ENCODE data around the gene GPHA2. TPM values are rescaled to one million over a fixed set of nuclear protein-coding genes. Genes with fewer than 3 reads are reported as not detected.

GPHA2 gene
- total and polyA plus RNA-seq, 2 experiments from 2014 or later = not detected

DNA sequence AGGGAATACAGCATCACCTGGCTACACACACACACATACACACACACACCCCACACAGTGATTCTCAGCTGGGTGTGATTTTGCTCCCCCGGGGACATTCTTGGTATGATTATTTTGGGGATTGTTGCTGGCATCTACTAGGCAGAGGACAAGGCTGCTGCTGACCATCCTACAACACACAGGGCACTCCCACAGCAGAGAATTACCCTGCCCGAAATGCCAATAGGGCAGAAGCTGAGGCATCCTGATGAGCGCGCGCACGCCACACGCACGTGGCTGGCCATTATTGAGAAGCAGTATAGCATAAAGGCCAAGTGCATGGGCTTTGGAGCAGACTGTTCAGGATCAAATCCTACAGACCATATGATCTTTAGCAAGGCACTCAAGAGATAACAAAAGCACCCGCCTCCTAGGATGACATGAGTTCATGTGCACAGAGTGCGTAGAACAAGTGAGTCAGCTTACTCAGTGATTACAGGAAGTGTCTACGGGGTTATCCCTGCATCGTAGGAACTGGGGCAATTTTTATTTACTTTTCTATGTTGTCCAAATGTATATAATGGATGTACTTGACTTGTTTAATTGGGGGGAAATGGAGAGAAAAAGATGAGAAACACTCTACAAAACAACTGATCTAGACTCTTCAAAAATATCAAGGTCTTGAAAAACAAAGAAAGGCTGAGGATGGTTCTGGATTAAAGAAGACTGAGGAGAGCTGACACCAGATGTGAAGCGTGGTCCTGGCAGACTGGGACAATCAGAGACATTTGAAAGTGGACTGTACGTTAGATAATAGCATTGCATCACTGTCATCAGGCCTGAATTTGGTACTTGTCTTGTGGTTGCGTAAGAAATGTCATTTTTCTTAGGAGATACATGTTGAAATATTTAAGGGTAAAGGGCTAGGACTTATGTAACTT is 50.1 kb downstream of the GPHA2 start:
- Histone ChIP-seq H3K9me3 (ENCODE audit: low read depth) (no peaks in the 10 kb centered on the region), H3K27ac (peak overlapping the region; percentile 92), H3K79me2 (peaks cover under 1% of the 10 kb centered on the region), H3K9me2 (replicated peaks; ENCODE audit: insufficient read depth) (no peaks in the 10 kb centered on the region), H3K4me1 (ENCODE audit: insufficient read depth) (peaks cover 38% of the 10 kb centered on the region), H3K4me3 (no peak overlapping the region), H2AFZ (no peak overlapping the region), H3K36me3 (replicated peaks; ENCODE audit: insufficient read depth, low read depth) (no peaks in the 10 kb centered on the region), H3K27me3 (no peaks in the 10 kb centered on the region), H3K4me2 (peak overlapping the region; percentile 49), H4K20me1 (ENCODE audit: insufficient read depth, poor library complexity, severe bottlenecking) (no peaks in the 10 kb centered on the region)
- TF ChIP-seq EZH2 (IDR thresholded peaks at IDR 0.05; ENCODE audit: borderline replicate concordance) (no peak), EZH2phosphoT487 (IDR thresholded peaks at IDR 0.05; ENCODE audit: low read depth, severe bottlenecking, unreplicated experiment) (no peak)
- TF ChIP-seq, protein P1, sequence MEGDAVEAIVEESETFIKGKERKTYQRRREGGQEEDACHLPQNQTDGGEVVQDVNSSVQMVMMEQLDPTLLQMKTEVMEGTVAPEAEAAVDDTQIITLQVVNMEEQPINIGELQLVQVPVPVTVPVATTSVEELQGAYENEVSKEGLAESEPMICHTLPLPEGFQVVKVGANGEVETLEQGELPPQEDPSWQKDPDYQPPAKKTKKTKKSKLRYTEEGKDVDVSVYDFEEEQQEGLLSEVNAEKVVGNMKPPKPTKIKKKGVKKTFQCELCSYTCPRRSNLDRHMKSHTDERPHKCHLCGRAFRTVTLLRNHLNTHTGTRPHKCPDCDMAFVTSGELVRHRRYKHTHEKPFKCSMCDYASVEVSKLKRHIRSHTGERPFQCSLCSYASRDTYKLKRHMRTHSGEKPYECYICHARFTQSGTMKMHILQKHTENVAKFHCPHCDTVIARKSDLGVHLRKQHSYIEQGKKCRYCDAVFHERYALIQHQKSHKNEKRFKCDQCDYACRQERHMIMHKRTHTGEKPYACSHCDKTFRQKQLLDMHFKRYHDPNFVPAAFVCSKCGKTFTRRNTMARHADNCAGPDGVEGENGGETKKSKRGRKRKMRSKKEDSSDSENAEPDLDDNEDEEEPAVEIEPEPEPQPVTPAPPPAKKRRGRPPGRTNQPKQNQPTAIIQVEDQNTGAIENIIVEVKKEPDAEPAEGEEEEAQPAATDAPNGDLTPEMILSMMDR (IDR thresholded peaks at IDR 0.05; ENCODE audit: poor library complexity) = no peak
- WGBS (ENCODE audit: low lambda C conversion rate, missing lambda C conversion rate) = 63% methylated on average over 15 of the region's 15 CpGs
- peak; percentile 85 for DNase-seq (ENCODE audit: low spot score)

MicroRNAs encoded within 50 kb of the gene (microRNA counts, 767-probe panel; counts per million panel counts)
- microRNA hsa-miR-192-5p = 8,897 counts per million, percentile 65 among the panel's probes with 10 or more counts

Small RNAs within 50 kb of the gene (microRNA-seq; reads per million reads assigned to microRNA genes)
- gene MIR6749 = not detected
- gene MIR6750 = 4.0 reads per million

Small RNAs within 50 kb of the gene (small RNA-seq; reads per million reads assigned to genes)
- gene MIR6749 = not detected
- not detected for gene MIR6750

Other genes with a start within 250 kb of the GPHA2 start
- 0.28 and 0.83 TPM in 2 replicates for gene NRXN2, start 212.7 kb downstream of the GPHA2 start, total RNA-seq
- gene NRXN2, start 212.7 kb downstream of the GPHA2 start, polyA plus RNA-seq = 1.7 and 2.8 TPM in 2 replicates
- 0.24 and 3.2 TPM in 2 replicates for gene RASGRP2, start 191.8 kb downstream of the GPHA2 start, total RNA-seq
- gene RASGRP2, start 191.8 kb downstream of the GPHA2 start, polyA plus RNA-seq = 0.10 and 3.6 TPM in 2 replicates
- 1.9 and 2.0 TPM in 2 replicates for gene PYGM, start 175.9 kb downstream of the GPHA2 start, total RNA-seq
- 4.0 and 5.7 TPM in 2 replicates for gene PYGM, start 175.9 kb downstream of the GPHA2 start, polyA plus RNA-seq
- gene SF1, start 157.4 kb downstream of the GPHA2 start, total RNA-seq = 126 and 163 TPM in 2 replicates
- 138 and 157 TPM in 2 replicates for gene SF1, start 157.4 kb downstream of the GPHA2 start, polyA plus RNA-seq
- 7.8 and 23.5 TPM in 2 replicates for gene MAP4K2, start 132.7 kb downstream of the GPHA2 start, total RNA-seq
- 9.0 and 13.2 TPM in 2 replicates for gene MAP4K2, start 132.7 kb downstream of the GPHA2 start, polyA plus RNA-seq
- 14.1 and 18.6 TPM in 2 replicates for gene MEN1, start 125.3 kb downstream of the GPHA2 start, total RNA-seq
- gene MEN1, start 125.3 kb downstream of the GPHA2 start, polyA plus RNA-seq = 49.1 and 49.9 TPM in 2 replicates
- gene CDC42BPG, start 91.2 kb downstream of the GPHA2 start, total RNA-seq = 6.5 and 8.4 TPM in 2 replicates
- 3.1 and 5.5 TPM in 2 replicates for gene CDC42BPG, start 91.2 kb downstream of the GPHA2 start, polyA plus RNA-seq
- 44.8 and 52.4 TPM in 2 replicates for gene EHD1, start 57.3 kb downstream of the GPHA2 start, total RNA-seq
- 66.6 and 69.5 TPM in 2 replicates for gene EHD1, start 57.3 kb downstream of the GPHA2 start, polyA plus RNA-seq
- 16.4 and 18.1 TPM in 2 replicates for gene ATG2A, start 18.7 kb downstream of the GPHA2 start, total RNA-seq
- 11.7 and 17.0 TPM in 2 replicates for gene ATG2A, start 18.7 kb downstream of the GPHA2 start, polyA plus RNA-seq
- 15.8 and 16.9 TPM in 2 replicates for gene PPP2R5B, start 11.2 kb downstream of the GPHA2 start, total RNA-seq
- 16.2 and 19.5 TPM in 2 replicates for gene PPP2R5B, start 11.2 kb downstream of the GPHA2 start, polyA plus RNA-seq
- gene MAJIN, start 36.2 kb upstream of the GPHA2 start, total RNA-seq = not detected in 2 replicates
- not detected in 2 replicates for gene MAJIN, start 36.2 kb upstream of the GPHA2 start, polyA plus RNA-seq
- 0.68 and 1.9 TPM in 2 replicates for gene BATF2, start 61.1 kb upstream of the GPHA2 start, total RNA-seq
- 2.6 TPM in 1 of 2 replicates, not detected in the other for gene BATF2, start 61.1 kb upstream of the GPHA2 start, polyA plus RNA-seq
- 68.2 and 69.1 TPM in 2 replicates for gene ARL2, start 78.3 kb upstream of the GPHA2 start, total RNA-seq
- 126 and 127 TPM in 2 replicates for gene ARL2, start 78.3 kb upstream of the GPHA2 start, polyA plus RNA-seq
- 9.9 and 12.9 TPM in 2 replicates for gene SNX15, start 91.5 kb upstream of the GPHA2 start, total RNA-seq
- gene SNX15, start 91.5 kb upstream of the GPHA2 start, polyA plus RNA-seq = 22.0 and 27.3 TPM in 2 replicates
- gene SAC3D1, start 105.3 kb upstream of the GPHA2 start, total RNA-seq = 10.8 and 12.2 TPM in 2 replicates
- gene SAC3D1, start 105.3 kb upstream of the GPHA2 start, polyA plus RNA-seq = 18.5 and 23.8 TPM in 2 replicates
- gene NAALADL1, start 122.7 kb upstream of the GPHA2 start, total RNA-seq = 0.13 and 0.76 TPM in 2 replicates
- gene NAALADL1, start 122.7 kb upstream of the GPHA2 start, polyA plus RNA-seq = not detected in 2 replicates
- gene CDCA5, start 148.1 kb upstream of the GPHA2 start, total RNA-seq = 6.4 and 7.9 TPM in 2 replicates
- 6.4 and 11.8 TPM in 2 replicates for gene CDCA5, start 148.1 kb upstream of the GPHA2 start, polyA plus RNA-seq
- gene ZFPL1, start 148.3 kb upstream of the GPHA2 start, total RNA-seq = 41.0 and 53.1 TPM in 2 replicates
- gene ZFPL1, start 148.3 kb upstream of the GPHA2 start, polyA plus RNA-seq = 52.7 and 58.1 TPM in 2 replicates
- 201 and 242 TPM in 2 replicates for gene VPS51, start 160.3 kb upstream of the GPHA2 start, total RNA-seq
- gene VPS51, start 160.3 kb upstream of the GPHA2 start, polyA plus RNA-seq = 63.5 and 80.0 TPM in 2 replicates
- gene TM7SF2, start 176.0 kb upstream of the GPHA2 start, total RNA-seq = 124 and 133 TPM in 2 replicates
- gene TM7SF2, start 176.0 kb upstream of the GPHA2 start, polyA plus RNA-seq = 194 and 209 TPM in 2 replicates
- gene ZNHIT2, start 181.8 kb upstream of the GPHA2 start, total RNA-seq = 8.3 and 13.5 TPM in 2 replicates
- 22.1 and 23.7 TPM in 2 replicates for gene ZNHIT2, start 181.8 kb upstream of the GPHA2 start, polyA plus RNA-seq
- gene FAU, start 186.2 kb upstream of the GPHA2 start, total RNA-seq = 211 and 264 TPM in 2 replicates
- gene FAU, start 186.2 kb upstream of the GPHA2 start, polyA plus RNA-seq = 434 and 462 TPM in 2 replicates
- 57.6 and 71.0 TPM in 2 replicates for gene MRPL49, start 186.4 kb upstream of the GPHA2 start, total RNA-seq
- gene MRPL49, start 186.4 kb upstream of the GPHA2 start, polyA plus RNA-seq = 46.2 and 46.8 TPM in 2 replicates
- 27.3 and 27.7 TPM in 2 replicates for gene SYVN1, start 198.6 kb upstream of the GPHA2 start, total RNA-seq
- gene SYVN1, start 198.6 kb upstream of the GPHA2 start, polyA plus RNA-seq = 31.8 and 35.7 TPM in 2 replicates
- gene SPDYC, start 234.3 kb upstream of the GPHA2 start, total RNA-seq = not detected in 2 replicates
- gene SPDYC, start 234.3 kb upstream of the GPHA2 start, polyA plus RNA-seq = not detected in 2 replicates
- gene CAPN1, start 246.0 kb upstream of the GPHA2 start, total RNA-seq = 115 and 133 TPM in 2 replicates
- gene CAPN1, start 246.0 kb upstream of the GPHA2 start, polyA plus RNA-seq = 178 and 202 TPM in 2 replicates

All from hepatocyte (in vitro differentiated cells).